ENCODE data around the gene LIMK2.

The LIMK2 gene

DNA sequence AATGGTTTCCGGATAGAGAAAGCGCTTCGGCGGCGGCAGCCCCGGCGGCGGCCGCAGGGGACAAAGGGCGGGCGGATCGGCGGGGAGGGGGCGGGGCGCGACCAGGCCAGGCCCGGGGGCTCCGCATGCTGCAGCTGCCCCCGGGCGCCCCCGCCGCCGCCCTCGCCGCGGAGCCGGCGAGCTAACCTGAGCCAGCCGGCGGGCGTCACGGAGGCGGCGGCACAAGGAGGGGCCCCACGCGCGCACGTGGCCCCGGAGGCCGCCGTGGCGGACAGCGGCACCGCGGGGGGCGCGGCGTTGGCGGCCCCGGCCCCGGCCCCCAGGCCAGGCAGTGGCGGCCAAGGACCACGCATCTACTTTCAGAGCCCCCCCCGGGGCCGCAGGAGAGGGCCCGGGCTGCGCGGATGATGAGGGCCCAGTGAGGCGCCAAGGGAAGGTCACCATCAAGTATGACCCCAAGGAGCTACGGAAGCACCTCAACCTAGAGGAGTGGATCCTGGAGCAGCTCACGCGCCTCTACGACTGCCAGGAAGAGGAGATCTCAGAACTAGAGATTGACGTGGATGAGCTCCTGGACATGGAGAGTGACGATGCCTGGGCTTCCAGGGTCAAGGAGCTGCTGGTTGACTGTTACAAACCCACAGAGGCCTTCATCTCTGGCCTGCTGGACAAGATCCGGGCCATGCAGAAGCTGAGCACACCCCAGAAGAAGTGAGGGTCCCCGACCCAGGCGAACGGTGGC, 64.5 kb downstream of the LIMK2 start:
- H3K27ac ChIP-seq: no peak overlapping the region
- TF ChIP-seq ZFX (IDR thresholded peaks at IDR 0.05) (no peak), CTCF (conservative IDR thresholded peaks at IDR 0.05) (no peak)

- no peak for TF ChIP-seq CTCF (conservative IDR thresholded peaks at IDR 0.05)
- TF ChIP-seq ZFX (IDR thresholded peaks at IDR 0.05): no peak
- H3K27ac ChIP-seq: no peak overlapping the region
These were observed 65.6 kb downstream of the LIMK2 start for GRCh38 chr22:31277741-31278140.

GRCh38 chr22:31278151-31278621, 66.1 kb downstream of the LIMK2 start:
- no peak overlapping the region for H3K27ac ChIP-seq
- TF ChIP-seq ZFX (IDR thresholded peaks at IDR 0.05) (no peak), CTCF (conservative IDR thresholded peaks at IDR 0.05) (no peak)

GRCh38 chr22:31278626-31279326, 66.7 kb downstream of the LIMK2 start:
- TF ChIP-seq CTCF (conservative IDR thresholded peaks at IDR 0.05): no peak
- no peak for TF ChIP-seq ZFX (IDR thresholded peaks at IDR 0.05)

DNA sequence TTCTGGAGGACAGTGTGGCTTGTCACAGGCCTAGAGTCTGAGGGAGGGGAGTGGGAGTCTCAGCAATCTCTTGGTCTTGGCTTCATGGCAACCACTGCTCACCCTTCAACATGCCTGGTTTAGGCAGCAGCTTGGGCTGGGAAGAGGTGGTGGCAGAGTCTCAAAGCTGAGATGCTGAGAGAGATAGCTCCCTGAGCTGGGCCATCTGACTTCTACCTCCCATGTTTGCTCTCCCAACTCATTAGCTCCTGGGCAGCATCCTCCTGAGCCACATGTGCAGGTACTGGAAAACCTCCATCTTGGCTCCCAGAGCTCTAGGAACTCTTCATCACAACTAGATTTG, 67.2 kb downstream of the LIMK2 start:
- no peak for TF ChIP-seq ZFX (IDR thresholded peaks at IDR 0.05)
- TF ChIP-seq CTCF (conservative IDR thresholded peaks at IDR 0.05): no peak

More at GRCh38 chr22:31278626-31279326, 66.7 kb downstream of the LIMK2 start:
- H3K27ac ChIP-seq: no peak overlapping the region

GRCh38 chr22:31279821-31280505, 67.9 kb downstream of the LIMK2 start:
- TF ChIP-seq CTCF (conservative IDR thresholded peaks at IDR 0.05) (no peak), ZFX (IDR thresholded peaks at IDR 0.05) (no peak)
- no peak overlapping the region for H3K27ac ChIP-seq

More for the DNA sequence above, 67.2 kb downstream of the LIMK2 start:
- no peak overlapping the region for H3K27ac ChIP-seq

- H3K27ac ChIP-seq: no peak overlapping the region
These were observed 69.6 kb downstream of the LIMK2 start for GRCh38 chr22:31281733-31282132.

More at GRCh38 chr22:31281733-31282132, 69.6 kb downstream of the LIMK2 start:
- TF ChIP-seq CTCF (conservative IDR thresholded peaks at IDR 0.05) (no peak), ZFX (IDR thresholded peaks at IDR 0.05) (no peak)

All from C4-2B (cell line).